OCI-M1 (cell line): Measurements from ENCODE around the gene DHRS12.

ENCODE experiments used
- DNase-seq: peaks from one replicate; lab custom pipeline; 2025; lab: John Stamatoyannopoulos, UW

DHRS12 gene

GRCh38 chr13:51806566-51806965 is 2.6 kb upstream of the DHRS12 start:
- peak; percentile 75 for DNase-seq

GRCh38 chr13:51805925-51806324 is 2.0 kb upstream of the DHRS12 start:
- no peak for DNase-seq

GRCh38 chr13:51805313-51805712 is 1.4 kb upstream of the DHRS12 start:
- no peak for DNase-seq

GRCh38 chr13:51804295-51805172 is 571 bp upstream of the DHRS12 start:
- DNase-seq = no peak

GRCh38 chr13:51802631-51803418 is 1.1 kb downstream of the DHRS12 start:
- DNase-seq = no peak

- no peak for DNase-seq
These were observed 2.3 kb downstream of the DHRS12 start for GRCh38 chr13:51801631-51802099.

- DNase-seq = no peak
These were observed 3.5 kb downstream of the DHRS12 start for GRCh38 chr13:51800486-51800885.

- DNase-seq = no peak
These were observed 4.7 kb downstream of the DHRS12 start for GRCh38 chr13:51799261-51799660.

- peak; percentile 60 for DNase-seq
These were observed 6.1 kb downstream of the DHRS12 start for GRCh38 chr13:51797664-51798488.

GRCh38 chr13:51796546-51796945 is 7.4 kb downstream of the DHRS12 start:
- DNase-seq = no peak

GRCh38 chr13:51795419-51795818 is 8.5 kb downstream of the DHRS12 start:
- DNase-seq = no peak

GRCh38 chr13:51794964-51795363 is 9.0 kb downstream of the DHRS12 start:
- DNase-seq = no peak

GRCh38 chr13:51793570-51794271 is 10.2 kb downstream of the DHRS12 start:
- peak; percentile 64 for DNase-seq

GRCh38 chr13:51786425-51787265 is 17.3 kb downstream of the DHRS12 start:
- DNase-seq = no peak

- peak; percentile 93 for DNase-seq
These were observed 18.1 kb downstream of the DHRS12 start for GRCh38 chr13:51785712-51786424.

- DNase-seq = no peak
These were observed 19.9 kb downstream of the DHRS12 start for GRCh38 chr13:51784097-51784496.

- DNase-seq = no peak
These were observed 20.4 kb downstream of the DHRS12 start for GRCh38 chr13:51783428-51784094.

GRCh38 chr13:51782026-51782710 is 21.8 kb downstream of the DHRS12 start:
- DNase-seq = no peak
